ENCODE measurements around the gene LMNA.

Gene LMNA

DNA sequence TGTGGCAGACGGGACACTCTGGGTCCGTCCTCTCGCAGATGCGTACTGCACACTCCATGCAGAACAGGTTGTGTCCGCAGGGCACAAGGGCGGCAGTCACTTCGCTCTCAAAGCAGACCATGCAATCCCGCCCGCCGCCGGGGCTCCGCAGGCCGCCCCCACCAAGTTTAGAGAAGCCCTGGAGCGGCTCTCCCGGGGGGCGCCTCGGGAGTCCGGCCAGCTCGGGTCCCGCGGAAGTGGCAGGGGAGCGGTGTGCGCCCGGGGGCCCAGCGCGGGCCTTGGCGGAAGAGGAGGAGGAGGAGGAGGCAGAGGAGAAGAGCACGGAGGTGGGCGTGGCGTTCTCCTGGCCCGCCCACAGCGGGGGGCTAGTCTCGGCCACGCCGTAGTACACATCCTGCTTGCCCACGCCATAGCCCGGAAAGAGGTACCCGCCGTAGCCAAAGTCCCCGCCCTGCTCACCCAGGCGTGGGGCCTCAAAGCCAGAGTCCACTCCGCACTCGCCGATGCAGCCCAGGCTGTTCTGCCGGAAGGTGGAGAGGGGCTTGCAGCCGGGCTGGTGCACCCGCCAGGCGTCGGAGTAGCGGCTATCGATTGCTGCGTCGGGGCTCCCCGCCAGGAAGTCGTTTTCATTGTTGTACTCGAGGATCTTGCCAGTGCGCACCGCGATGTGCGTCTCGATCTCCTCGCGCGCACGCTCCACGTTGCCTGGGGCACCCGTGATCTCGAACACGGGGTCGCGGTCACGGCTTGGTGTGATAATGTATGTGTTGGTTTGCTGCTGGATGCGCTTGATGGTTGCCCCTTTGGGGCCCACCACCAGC is 37.7 kb upstream of the LMNA start:
- CTCF ChIA-PET, result interaction anchor here (1.7 to 2.6 kb wide), 2 partner anchors 11 to 13 kb away, joined by 4 to 12 read pairs; no protein-coding TSS in a partner anchor
- peak overlapping the region in 4 of 7 experiments; percentile 42 to 73 (median 60) for H3K4me3 ChIP-seq (ENCODE audit: control insufficient read depth in 1 of 7, extremely low read depth in 1 of 7, insufficient read depth in 4 of 7, low read depth in 2 of 7, low read length in 6 of 7)

DNA sequence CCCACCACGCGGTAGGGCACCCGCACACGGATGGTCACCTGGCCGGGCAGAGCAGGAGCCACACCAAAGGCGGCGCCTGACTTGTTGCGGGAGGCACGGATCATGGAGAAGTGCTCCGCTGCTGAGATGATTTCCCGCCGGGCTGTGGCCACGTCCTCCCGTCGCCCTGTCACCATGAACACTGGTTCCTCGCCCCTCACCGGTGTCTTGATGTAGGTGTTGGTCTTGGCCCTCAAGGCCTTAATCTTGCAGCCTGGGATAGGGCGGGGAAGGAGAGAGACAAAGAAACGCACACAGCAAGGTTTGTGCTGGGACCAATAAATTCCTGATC is 37.1 kb upstream of the LMNA start:
- ChIA-PET CTCF (no interaction called here), POLR2A (no interaction called here)
- Histone ChIP-seq H3K27ac (ENCODE audit: insufficient read depth in 1 of 2, low read depth in 1 of 2, low read length in 2 of 2, poor library complexity in 1 of 2, severe bottlenecking in 2 of 2) (no peak overlapping the region), H3K4me3 (ENCODE audit: control insufficient read depth in 1 of 7, extremely low read depth in 1 of 7, insufficient read depth in 4 of 7, low read depth in 2 of 7, low read length in 6 of 7) (no peak overlapping the region), H3K27me3 (replicated peaks in 2 of 5; ENCODE audit: control insufficient read depth in 4 of 5, insufficient read depth in 5 of 5, low read length in 4 of 5) (no peaks in the 10 kb centered on the region), H3K4me1 (ENCODE audit: control extremely low read depth in 1 of 4, control insufficient read depth in 4 of 4, insufficient read depth in 4 of 4, low read length in 3 of 4) (peaks cover 0 to 36% (median 25%) of the 10 kb centered on the region in 4 experiments), H3K9me3 (ENCODE audit: control extremely low read depth in 1 of 5, control insufficient read depth in 4 of 5, insufficient read depth in 2 of 5, low read depth in 1 of 5, low read length in 4 of 5) (no peaks in the 10 kb centered on the region), H3K36me3 (ENCODE audit: control insufficient read depth in 4 of 4, insufficient read depth in 4 of 4, low read length in 3 of 4) (peaks cover 0 to 8% (median 0%) of the 10 kb centered on the region in 4 experiments)
- no peak for DNase-seq
- 89% methylated on average over 14 of the region's 19 CpGs for WGBS (ENCODE audit: insufficient coverage)

More for the DNA sequence above, 37.7 kb upstream of the LMNA start:
- Histone ChIP-seq H3K27ac (ENCODE audit: insufficient read depth in 1 of 2, low read depth in 1 of 2, low read length in 2 of 2, poor library complexity in 1 of 2, severe bottlenecking in 2 of 2) (no peak overlapping the region), H3K36me3 (ENCODE audit: control insufficient read depth in 4 of 4, insufficient read depth in 4 of 4, low read length in 3 of 4) (peaks cover 0 to 8% (median 0%) of the 10 kb centered on the region in 4 experiments), H3K4me1 (ENCODE audit: control extremely low read depth in 1 of 4, control insufficient read depth in 4 of 4, insufficient read depth in 4 of 4, low read length in 3 of 4) (peaks cover 0 to 36% (median 25%) of the 10 kb centered on the region in 4 experiments), H3K27me3 (replicated peaks in 2 of 5; ENCODE audit: control insufficient read depth in 4 of 5, insufficient read depth in 5 of 5, low read length in 4 of 5) (no peaks in the 10 kb centered on the region), H3K9me3 (ENCODE audit: control extremely low read depth in 1 of 5, control insufficient read depth in 4 of 5, insufficient read depth in 2 of 5, low read depth in 1 of 5, low read length in 4 of 5) (no peaks in the 10 kb centered on the region)
- POLR2A ChIA-PET, result no interaction called here
- DNase-seq, result peak in 2 of 3 donors; percentile 48 to 58
- 34% methylated on average over 55 of the region's 73 CpGs for WGBS (ENCODE audit: insufficient coverage)

DNA sequence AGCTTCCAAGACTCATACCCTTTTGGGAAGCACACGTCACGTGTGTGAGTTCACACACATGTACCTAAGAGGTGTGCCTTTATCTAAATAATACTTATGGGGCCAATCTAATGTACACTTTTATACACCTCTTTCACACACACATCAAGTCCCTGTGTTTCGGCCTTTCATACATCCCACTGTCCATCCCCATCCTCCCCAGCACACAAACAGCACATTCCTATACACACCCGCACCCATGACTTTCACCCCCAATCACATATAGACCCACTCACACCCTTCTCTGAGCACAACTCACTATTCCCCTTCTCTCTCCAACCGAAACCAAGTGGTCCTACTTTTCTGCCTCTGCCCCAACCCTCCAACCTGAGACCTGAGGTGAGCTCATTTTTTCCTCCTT is 35.8 kb upstream of the LMNA start:
- no peak for DNase-seq
- Histone ChIP-seq H3K4me1 (ENCODE audit: control extremely low read depth in 1 of 4, control insufficient read depth in 4 of 4, insufficient read depth in 4 of 4, low read length in 3 of 4) (peaks cover 0 to 40% (median 30%) of the 10 kb centered on the region in 4 experiments), H3K36me3 (ENCODE audit: control insufficient read depth in 4 of 4, insufficient read depth in 4 of 4, low read length in 3 of 4) (peaks cover 0 to 8% (median 0%) of the 10 kb centered on the region in 4 experiments), H3K27ac (ENCODE audit: insufficient read depth in 1 of 2, low read depth in 1 of 2, low read length in 2 of 2, poor library complexity in 1 of 2, severe bottlenecking in 2 of 2) (no peak overlapping the region), H3K27me3 (replicated peaks in 2 of 5; ENCODE audit: control insufficient read depth in 4 of 5, insufficient read depth in 5 of 5, low read length in 4 of 5) (no peaks in the 10 kb centered on the region), H3K9me3 (ENCODE audit: control extremely low read depth in 1 of 5, control insufficient read depth in 4 of 5, insufficient read depth in 2 of 5, low read depth in 1 of 5, low read length in 4 of 5) (no peaks in the 10 kb centered on the region), H3K4me3 (ENCODE audit: control insufficient read depth in 1 of 7, extremely low read depth in 1 of 7, insufficient read depth in 4 of 7, low read depth in 2 of 7, low read length in 6 of 7) (no peak overlapping the region)
- 91% methylated on average over 4 of the region's 5 CpGs for WGBS (ENCODE audit: insufficient coverage)
- CTCF ChIA-PET, result interaction anchor here (0.7 to 0.9 kb wide), 2 partner anchors 13 to 312 kb away, joined by 3 to 4 read pairs; no protein-coding TSS in a partner anchor
- POLR2A ChIA-PET, result interaction anchor here (0.7 kb wide), 1 partner anchor 649 kb away, joined by 4 read pairs; no protein-coding TSS in a partner anchor

DNA sequence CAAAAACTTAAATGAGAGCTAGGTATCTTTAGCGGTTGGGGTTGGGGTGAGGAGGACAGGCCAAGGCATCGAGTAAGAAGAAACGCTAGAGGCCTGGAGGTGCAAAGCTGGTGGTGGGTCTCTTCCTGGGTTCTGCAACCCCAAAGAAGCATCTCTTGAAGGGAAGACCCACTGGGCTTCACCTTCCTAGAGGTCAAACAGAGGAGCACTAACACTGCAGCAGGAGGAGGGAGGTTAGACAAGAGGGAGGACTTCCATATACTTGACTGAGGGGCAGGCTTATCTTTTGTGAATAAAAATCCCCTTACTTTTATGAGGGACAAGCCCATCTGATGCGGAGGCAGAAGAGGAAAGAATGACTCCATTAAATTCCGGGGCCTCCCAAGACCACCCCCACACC is 34.7 kb upstream of the LMNA start:
- WGBS (ENCODE audit: insufficient coverage), result 100% methylated on average over 5 of the region's 5 CpGs
- Histone ChIP-seq H3K4me3 (ENCODE audit: control insufficient read depth in 1 of 7, extremely low read depth in 1 of 7, insufficient read depth in 4 of 7, low read depth in 2 of 7, low read length in 6 of 7) (no peak overlapping the region), H3K9me3 (ENCODE audit: control extremely low read depth in 1 of 5, control insufficient read depth in 4 of 5, insufficient read depth in 2 of 5, low read depth in 1 of 5, low read length in 4 of 5) (no peaks in the 10 kb centered on the region), H3K36me3 (ENCODE audit: control insufficient read depth in 4 of 4, insufficient read depth in 4 of 4, low read length in 3 of 4) (peaks cover 0 to 8% (median 0%) of the 10 kb centered on the region in 4 experiments), H3K27ac (ENCODE audit: insufficient read depth in 1 of 2, low read depth in 1 of 2, low read length in 2 of 2, poor library complexity in 1 of 2, severe bottlenecking in 2 of 2) (no peak overlapping the region), H3K27me3 (replicated peaks in 2 of 5; ENCODE audit: control insufficient read depth in 4 of 5, insufficient read depth in 5 of 5, low read length in 4 of 5) (no peaks in the 10 kb centered on the region), H3K4me1 (ENCODE audit: control extremely low read depth in 1 of 4, control insufficient read depth in 4 of 4, insufficient read depth in 4 of 4, low read length in 3 of 4) (peaks cover 0 to 38% (median 34%) of the 10 kb centered on the region in 4 experiments)
- DNase-seq, result no peak
- CTCF ChIA-PET, result interaction anchor here (1.2 kb wide), 1 partner anchor 13 kb away, joined by 3 read pairs; no protein-coding TSS in a partner anchor
- POLR2A ChIA-PET, result no interaction called here

- no peak for DNase-seq
- H3K4me1 ChIP-seq (ENCODE audit: control extremely low read depth in 1 of 4, control insufficient read depth in 4 of 4, insufficient read depth in 4 of 4, low read length in 3 of 4), result peaks cover 0 to 33% (median 31%) of the 10 kb centered on the region in 4 experiments
- POLR2A ChIA-PET, result no interaction called here
Observed at GRCh38 chr1:156080241-156080862, 34.2 kb upstream of the LMNA start.

GRCh38 chr1:156080863-156081179 is 33.7 kb upstream of the LMNA start:
- Histone ChIP-seq H3K27ac (ENCODE audit: insufficient read depth in 1 of 2, low read depth in 1 of 2, low read length in 2 of 2, poor library complexity in 1 of 2, severe bottlenecking in 2 of 2) (no peak overlapping the region), H3K9me3 (ENCODE audit: control extremely low read depth in 1 of 5, control insufficient read depth in 4 of 5, insufficient read depth in 2 of 5, low read depth in 1 of 5, low read length in 4 of 5) (no peaks in the 10 kb centered on the region), H3K27me3 (replicated peaks in 2 of 5; ENCODE audit: control insufficient read depth in 4 of 5, insufficient read depth in 5 of 5, low read length in 4 of 5) (no peaks in the 10 kb centered on the region), H3K4me3 (ENCODE audit: control insufficient read depth in 1 of 7, extremely low read depth in 1 of 7, insufficient read depth in 4 of 7, low read depth in 2 of 7, low read length in 6 of 7) (peak overlapping the region in 5 of 7 experiments; percentile 40 to 92 (median 74)), H3K36me3 (ENCODE audit: control insufficient read depth in 4 of 4, insufficient read depth in 4 of 4, low read length in 3 of 4) (peaks cover 0 to 8% (median 0%) of the 10 kb centered on the region in 4 experiments), H3K4me1 (ENCODE audit: control extremely low read depth in 1 of 4, control insufficient read depth in 4 of 4, insufficient read depth in 4 of 4, low read length in 3 of 4) (peaks cover 0 to 29% (median 27%) of the 10 kb centered on the region in 4 experiments)
- POLR2A ChIA-PET, result no interaction called here
- no peak for DNase-seq
- CTCF ChIA-PET, result interaction anchor here (29.6 kb wide), 1 partner anchor 47 kb away, joined by 1191 read pairs; the partner anchor contains the start of gene LMNA
- 92% methylated on average over 3 of the region's 4 CpGs for WGBS (ENCODE audit: insufficient coverage)

More at GRCh38 chr1:156080241-156080862, 34.2 kb upstream of the LMNA start:
- CTCF ChIA-PET, result interaction anchor here (1.2 kb wide), 1 partner anchor 14 kb away, joined by 3 read pairs; no protein-coding TSS in a partner anchor
- Histone ChIP-seq H3K36me3 (ENCODE audit: control insufficient read depth in 4 of 4, insufficient read depth in 4 of 4, low read length in 3 of 4) (peaks cover 0 to 8% (median 0%) of the 10 kb centered on the region in 4 experiments), H3K27ac (ENCODE audit: insufficient read depth in 1 of 2, low read depth in 1 of 2, low read length in 2 of 2, poor library complexity in 1 of 2, severe bottlenecking in 2 of 2) (no peak overlapping the region), H3K27me3 (replicated peaks in 2 of 5; ENCODE audit: control insufficient read depth in 4 of 5, insufficient read depth in 5 of 5, low read length in 4 of 5) (no peaks in the 10 kb centered on the region), H3K9me3 (ENCODE audit: control extremely low read depth in 1 of 5, control insufficient read depth in 4 of 5, insufficient read depth in 2 of 5, low read depth in 1 of 5, low read length in 4 of 5) (no peaks in the 10 kb centered on the region), H3K4me3 (ENCODE audit: control insufficient read depth in 1 of 7, extremely low read depth in 1 of 7, insufficient read depth in 4 of 7, low read depth in 2 of 7, low read length in 6 of 7) (no peak overlapping the region)
- 93% methylated on average over 6 of the region's 8 CpGs for WGBS (ENCODE audit: insufficient coverage)
